Measurements from ENCODE around the gene TNNI3. TPM values are rescaled to one million over a fixed set of nuclear protein-coding genes. Genes with fewer than 3 reads are reported as not detected.
"Not testable (repeated sequence)": the region's sequence is repeated elsewhere in the genome, so short reads cannot be mapped to it uniquely, and the experiment has no call there.

TNNI3 gene
- total and polyA plus RNA-seq, 5 experiments from 2014 or later, result not detected

DNA sequence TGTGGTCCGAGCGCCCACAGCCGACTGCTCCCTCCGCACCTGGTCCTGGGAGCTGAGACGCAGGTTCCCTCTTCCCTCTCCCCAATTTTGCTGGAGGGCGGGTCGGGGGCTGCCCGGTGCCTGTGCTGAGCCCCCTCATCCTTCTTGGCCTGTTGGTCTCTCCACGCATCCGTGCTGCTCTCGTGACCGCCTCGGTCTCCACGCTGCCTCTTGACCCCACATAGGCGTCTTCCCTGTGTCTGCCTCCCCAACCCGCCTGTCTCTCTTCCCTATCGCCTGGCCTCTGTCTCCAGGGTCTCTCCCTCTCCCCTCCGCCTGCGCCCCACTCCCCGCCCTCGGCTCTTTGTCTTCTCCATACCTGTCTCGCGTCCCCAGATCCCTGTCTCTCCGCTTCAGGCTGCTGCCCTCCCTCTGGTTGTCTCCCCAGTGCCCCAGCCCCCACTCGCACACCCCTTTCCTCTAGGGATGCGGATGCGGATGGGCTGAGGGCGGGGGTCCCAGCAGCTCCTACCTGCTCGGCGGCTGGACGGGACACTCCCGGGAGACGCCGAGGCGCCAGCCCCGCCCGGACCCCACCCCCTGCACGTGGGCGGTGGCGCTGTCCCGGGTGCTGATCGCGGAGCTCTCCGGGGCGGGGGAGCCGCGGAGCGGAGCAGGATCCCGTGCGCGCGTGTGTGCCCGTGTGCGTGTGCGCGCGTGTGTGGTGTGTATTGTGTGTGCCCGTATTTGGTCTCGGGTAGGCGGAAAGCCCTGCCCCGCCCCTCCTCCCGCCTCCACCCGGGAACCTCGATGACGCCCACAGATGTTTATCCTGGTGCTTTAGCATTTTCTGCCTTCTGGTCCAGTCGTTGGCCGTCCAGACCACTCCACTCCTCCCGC is 22.3 kb upstream of the TNNI3 start, which contains the start of gene SYT5:
SYT5 (minus strand) TSS at position 684 of the 879 bp plus-strand sequence. CDS start 1,248 bp downstream, outside the sequence.
- Mint-ChIP-seq H3K27me3 (peaks cover 19 to 87% (median 39%) of the 10 kb centered on the region in 5 donors), H3K27ac (peak within 1 kb of the TSS in 9 of 10 donors; percentile 58 to 97 (median 95)), H3K4me1 (peaks cover 12 to 34% (median 20%) of the 10 kb centered on the region in 4 donors), H3K36me3 (no peaks in the 10 kb centered on the region), H3K4me3 (peak within 1 kb of the TSS; percentile 71 to 89 (median 82)), H3K9me3 (peaks cover 0 to 7% (median 0%) of the 10 kb centered on the region in 9 donors)
- DNase-seq, result peak; percentile 24 to 76 (median 64)
- peak; percentile 27 to 42 for ATAC-seq
- POLR2A ChIA-PET, result interaction anchor here (0.9 to 1.7 kb wide), 8 partner anchors 13 to 324 kb away, joined by 3 to 6 read pairs (median 4); partner anchors contain the start of genes PPP6R1 and UBE2S

- POLR2A ChIA-PET, result interaction anchor here (0.9 to 1.6 kb wide), 6 partner anchors 61 to 325 kb away, joined by 3 to 5 read pairs (median 3); partner anchors contain the start of gene UBE2S
- no peaks in the 10 kb centered on the region for H3K36me3 Mint-ChIP-seq
- H3K27ac Mint-ChIP-seq, result peak overlapping the region in 9 of 10 donors; percentile 58 to 97 (median 95)
- DNase-seq, result peak; percentile 91 to 99 (median 97)
- peaks cover 12 to 40% (median 25%) of the 10 kb centered on the region in 4 donors for H3K4me1 Mint-ChIP-seq
- peaks cover 22 to 87% (median 40%) of the 10 kb centered on the region in 5 donors for H3K27me3 Mint-ChIP-seq
- peak overlapping the region; percentile 71 to 89 (median 82) for H3K4me3 Mint-ChIP-seq
- peaks cover 0 to 7% (median 0%) of the 10 kb centered on the region in 9 donors for H3K9me3 Mint-ChIP-seq
- peak; percentile 84 to 86 for ATAC-seq
Measured at GRCh38 chr19:55178781-55179599, 21.5 kb upstream of the TNNI3 start.

DNA sequence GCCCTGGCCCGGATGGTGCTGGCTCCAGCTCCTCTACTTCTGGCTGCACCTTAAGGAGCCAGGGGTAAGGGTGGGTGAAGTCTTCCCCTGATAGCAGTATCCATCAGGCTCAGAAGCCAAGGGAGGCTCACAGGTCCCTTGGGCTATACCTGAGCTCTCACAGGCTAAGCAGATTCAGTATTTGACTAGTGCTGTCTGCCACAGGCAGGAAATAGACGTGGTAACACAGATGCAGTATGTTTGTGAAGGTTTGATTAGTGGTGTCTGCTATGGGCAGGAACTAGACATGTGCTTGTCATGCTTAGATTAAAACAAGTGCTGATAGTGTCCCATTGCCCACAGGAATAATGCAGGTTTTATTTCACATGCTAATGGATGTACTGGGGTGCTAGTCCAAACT is 18.5 kb upstream of the TNNI3 start:
- POLR2A ChIA-PET, result no interaction called here
- Mint-ChIP-seq H3K27ac (peak overlapping the region in 3 of 10 donors; percentile 5 to 71 (median 27)), H3K36me3 (no peaks in the 10 kb centered on the region), H3K4me3 (no peak overlapping the region), H3K27me3 (peaks cover 36 to 94% (median 55%) of the 10 kb centered on the region in 5 donors), H3K4me1 (peaks cover 21 to 59% (median 33%) of the 10 kb centered on the region in 4 donors), H3K9me3 (peaks cover 0 to 11% (median 0%) of the 10 kb centered on the region in 9 donors)
- DNase-seq (no peak), ATAC-seq (no peak)

DNA sequence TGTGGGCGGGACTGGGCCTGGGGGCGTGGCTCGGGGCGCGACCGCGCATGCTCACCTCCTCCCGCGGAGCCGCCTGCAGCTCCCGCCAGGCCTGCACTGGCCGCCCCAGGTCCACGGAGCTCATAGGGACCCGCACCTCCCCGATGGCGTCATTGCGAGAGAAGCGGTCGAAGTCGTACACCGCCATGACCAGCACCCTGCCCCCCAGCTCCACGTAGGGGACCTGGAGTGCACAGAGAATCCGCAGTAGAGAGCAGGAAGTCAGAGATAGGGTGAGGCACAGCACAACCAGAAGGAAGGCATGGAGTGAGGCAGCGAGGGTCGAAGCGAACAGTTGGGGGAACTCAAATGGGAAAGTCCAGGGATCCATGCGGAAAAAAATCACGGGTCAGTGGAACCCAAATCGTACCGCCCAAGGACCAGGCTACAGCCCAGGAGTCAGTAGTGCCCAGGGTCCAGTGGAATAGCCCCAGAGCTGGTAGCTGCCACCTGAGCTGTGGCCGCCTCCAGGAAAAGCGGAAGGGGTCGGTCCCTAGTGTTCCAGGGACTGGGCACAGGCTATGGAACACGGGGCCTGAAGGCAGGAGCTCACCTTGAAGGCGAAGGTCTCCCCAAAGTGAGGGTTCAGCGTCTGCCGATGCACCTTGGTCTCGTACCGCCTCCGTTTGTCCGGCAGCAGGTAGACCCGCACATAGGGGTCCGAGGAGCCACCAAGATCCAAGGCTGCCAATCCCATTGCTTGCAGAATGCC is 17.8 kb upstream of the TNNI3 start:
- Mint-ChIP-seq H3K27me3 (peaks cover 41 to 94% (median 55%) of the 10 kb centered on the region in 5 donors), H3K27ac (peak overlapping the region in 2 of 10 donors; percentile 24 to 73), H3K4me1 (peaks cover 21 to 51% (median 31%) of the 10 kb centered on the region in 4 donors), H3K36me3 (peaks cover 0 to 4% (median 0%) of the 10 kb centered on the region in 3 donors), H3K9me3 (peaks cover 0 to 11% (median 0%) of the 10 kb centered on the region in 9 donors), H3K4me3 (peak overlapping the region in 2 of 10 donors; percentile 30 to 36)
- POLR2A ChIA-PET, result no interaction called here
- ATAC-seq (no peak), DNase-seq (no peak)

DNA sequence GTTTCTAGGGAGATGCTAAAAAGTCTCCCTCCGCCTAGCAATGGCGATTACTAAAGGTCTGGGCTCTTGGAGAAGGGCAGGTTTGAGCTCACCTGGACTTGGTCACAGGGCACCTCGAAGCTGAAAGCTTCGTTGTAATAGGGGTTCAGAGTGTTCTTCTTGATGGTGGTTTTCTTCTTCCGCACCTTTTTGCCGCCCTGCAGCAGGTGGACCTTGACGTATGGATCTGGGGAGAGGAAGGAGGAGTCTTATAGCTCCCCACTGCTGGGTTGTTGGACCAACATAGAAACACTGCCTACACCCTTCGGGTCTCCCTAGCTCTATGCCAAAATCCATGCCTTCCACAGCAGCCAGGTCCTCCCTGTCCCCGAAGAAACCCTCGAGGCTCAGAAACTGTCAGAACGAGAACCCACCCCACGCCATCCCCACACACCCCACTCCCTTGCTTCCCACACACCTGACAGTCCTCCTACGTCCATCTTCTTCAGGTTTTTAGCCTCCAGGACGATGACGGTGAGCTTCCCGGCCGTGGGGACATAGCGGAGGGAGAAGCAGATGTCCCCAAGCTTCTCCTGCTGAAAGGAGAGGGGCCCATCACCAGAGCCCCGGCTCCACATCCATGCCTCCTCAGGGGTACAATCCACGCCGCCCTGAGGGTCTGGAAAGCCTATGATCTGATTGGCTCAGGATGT is 17.0 kb upstream of the TNNI3 start:
- peaks cover 0 to 8% (median 0%) of the 10 kb centered on the region in 3 donors for H3K36me3 Mint-ChIP-seq
- peak overlapping the region in 1 of 10 donors; percentile 59 for H3K27ac Mint-ChIP-seq
- peaks cover 18 to 44% (median 26%) of the 10 kb centered on the region in 4 donors for H3K4me1 Mint-ChIP-seq
- H3K4me3 Mint-ChIP-seq, result peak overlapping the region in 9 of 10 donors; percentile 29 to 70 (median 49)
- ATAC-seq, result no peak
- H3K9me3 Mint-ChIP-seq, result peaks cover 0 to 11% (median 0%) of the 10 kb centered on the region in 9 donors
- peaks cover 46 to 100% (median 60%) of the 10 kb centered on the region in 5 donors for H3K27me3 Mint-ChIP-seq
- no peak for DNase-seq
- POLR2A ChIA-PET, result no interaction called here

- Mint-ChIP-seq H3K36me3 (peaks cover 0 to 8% (median 0%) of the 10 kb centered on the region in 3 donors), H3K27me3 (peaks cover 49 to 100% (median 63%) of the 10 kb centered on the region in 5 donors), H3K9me3 (peaks cover 0 to 7% (median 0%) of the 10 kb centered on the region in 9 donors), H3K4me3 (peak overlapping the region; percentile 42 to 73 (median 55)), H3K27ac (no peak overlapping the region), H3K4me1 (peaks cover 15 to 36% (median 22%) of the 10 kb centered on the region in 4 donors)
- DNase-seq, result peak in 2 of 10 donors; percentile 22 to 25
- POLR2A ChIA-PET, result interaction anchor here (0.7 kb wide), 1 partner anchor 1280 kb away, joined by 4 read pairs; no protein-coding TSS in a partner anchor
- peak; percentile 46 to 62 for ATAC-seq
Measured at GRCh38 chr19:55173714-55174409, 16.3 kb upstream of the TNNI3 start.

DNA sequence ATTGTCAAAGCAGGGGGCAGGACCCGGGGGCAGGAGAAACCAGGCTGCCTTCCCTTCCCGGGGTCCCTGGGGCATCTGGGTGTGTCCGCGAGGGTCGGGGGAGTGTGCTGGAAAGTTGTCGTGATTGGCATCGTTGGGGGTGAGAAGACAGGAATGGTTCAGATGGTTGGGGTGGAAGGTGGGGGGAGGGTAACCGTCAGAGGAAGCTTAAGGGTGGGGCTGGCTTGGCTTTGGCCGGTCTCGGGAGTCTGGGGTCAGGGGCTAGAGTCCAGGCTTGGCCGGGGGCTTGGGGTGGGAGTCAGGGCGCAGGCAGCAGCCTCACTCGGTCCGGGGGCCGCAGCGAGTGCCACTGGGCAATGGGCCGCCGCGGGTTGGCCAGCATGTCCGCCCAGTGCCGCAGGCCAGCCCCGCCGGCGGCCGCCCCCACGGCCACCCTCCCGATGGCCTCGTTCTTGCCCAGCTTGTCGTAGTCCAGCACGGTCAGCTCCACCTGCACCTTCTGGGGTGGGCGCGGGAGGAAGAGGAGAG is 15.7 kb upstream of the TNNI3 start:
- POLR2A ChIA-PET, result interaction anchor here (0.7 kb wide), 1 partner anchor 1280 kb away, joined by 4 read pairs; no protein-coding TSS in a partner anchor
- peaks cover 49 to 96% (median 57%) of the 10 kb centered on the region in 5 donors for H3K27me3 Mint-ChIP-seq
- peaks cover 0 to 7% (median 0%) of the 10 kb centered on the region in 9 donors for H3K9me3 Mint-ChIP-seq
- ATAC-seq (no peak), DNase-seq (no peak)
- peaks cover 0 to 8% (median 0%) of the 10 kb centered on the region in 3 donors for H3K36me3 Mint-ChIP-seq
- H3K27ac Mint-ChIP-seq, result peak overlapping the region in 2 of 10 donors; percentile 21 to 57
- peak overlapping the region; percentile 15 to 87 (median 60) for H3K4me3 Mint-ChIP-seq
- H3K4me1 Mint-ChIP-seq, result peaks cover 10 to 30% (median 17%) of the 10 kb centered on the region in 4 donors

DNA sequence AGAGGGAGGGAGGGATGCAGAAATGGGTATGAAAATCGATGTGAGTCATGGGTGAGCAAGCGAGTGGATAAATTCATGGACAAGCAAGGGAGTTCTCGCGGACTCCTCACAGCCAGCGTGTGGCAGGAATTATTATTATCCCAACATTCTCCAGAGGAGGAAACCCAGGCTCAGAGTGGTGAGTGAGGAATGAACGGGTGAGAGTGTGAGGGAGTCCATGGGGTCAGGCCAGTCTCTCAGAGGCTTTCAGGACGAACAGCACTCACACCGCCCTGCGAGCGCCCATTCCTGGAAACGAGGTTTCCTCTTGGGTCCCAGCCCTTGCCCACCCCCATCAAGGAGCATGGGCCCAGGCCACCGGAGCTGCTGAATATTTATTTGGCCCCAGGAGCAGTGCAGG is 15.2 kb upstream of the TNNI3 start:
- peaks cover 0 to 8% (median 0%) of the 10 kb centered on the region in 3 donors for H3K36me3 Mint-ChIP-seq
- no peak for DNase-seq
- H3K4me1 Mint-ChIP-seq, result peaks cover 10 to 30% (median 16%) of the 10 kb centered on the region in 4 donors
- H3K4me3 Mint-ChIP-seq, result peak overlapping the region in 9 of 10 donors; percentile 19 to 87 (median 62)
- peak overlapping the region in 3 of 10 donors; percentile 21 to 57 (median 37) for H3K27ac Mint-ChIP-seq
- H3K9me3 Mint-ChIP-seq, result peaks cover 0 to 7% (median 0%) of the 10 kb centered on the region in 9 donors
- H3K27me3 Mint-ChIP-seq, result peaks cover 52 to 94% (median 59%) of the 10 kb centered on the region in 5 donors
- POLR2A ChIA-PET, result no interaction called here
- ATAC-seq, result no peak

DNA sequence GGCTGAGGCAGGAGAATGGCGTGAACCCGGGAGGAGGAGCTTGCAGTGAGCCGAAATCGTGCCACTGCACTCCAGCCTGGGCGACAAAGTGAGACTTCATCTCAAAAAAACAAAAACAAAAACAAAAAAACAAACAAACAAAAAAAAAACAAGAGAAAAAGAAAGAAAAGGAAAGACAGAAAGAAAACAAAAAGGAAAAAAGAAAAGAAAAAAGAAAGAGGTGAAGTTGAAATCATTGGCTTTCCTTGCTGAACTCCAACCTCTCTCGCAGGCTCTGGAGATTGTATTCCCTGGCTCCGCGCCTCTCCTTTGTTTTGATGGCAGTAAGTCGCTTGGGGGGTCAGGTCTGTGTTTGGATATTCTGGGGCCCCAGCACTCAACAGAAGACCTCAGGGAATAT is 14.8 kb upstream of the TNNI3 start:
- H3K9me3 Mint-ChIP-seq, DNase-seq, H3K36me3 Mint-ChIP-seq, ATAC-seq, H3K27ac Mint-ChIP-seq, POLR2A ChIA-PET: not testable (repeated sequence)
- Mint-ChIP-seq H3K27me3 (peaks cover 52 to 94% (median 60%) of the 10 kb centered on the region in 5 donors), H3K4me1 (peaks cover 10 to 30% (median 16%) of the 10 kb centered on the region in 4 donors), H3K4me3 (peak overlapping the region in 9 of 10 donors; percentile 19 to 87 (median 57))

GRCh38 chr19:55171440-55171839 is 13.9 kb upstream of the TNNI3 start:
- peaks cover 0 to 16% (median 5%) of the 10 kb centered on the region in 3 donors for H3K36me3 Mint-ChIP-seq
- DNase-seq, result no peak
- peaks cover 53 to 94% (median 60%) of the 10 kb centered on the region in 5 donors for H3K27me3 Mint-ChIP-seq
- peak overlapping the region in 4 of 10 donors; percentile 34 to 70 (median 40) for H3K4me3 Mint-ChIP-seq
- no peak for ATAC-seq
- POLR2A ChIA-PET, result interaction anchor here (0.6 kb wide), 1 partner anchor 274 kb away, joined by 4 read pairs; no protein-coding TSS in a partner anchor
- peaks cover 17 to 39% (median 23%) of the 10 kb centered on the region in 4 donors for H3K4me1 Mint-ChIP-seq
- H3K27ac Mint-ChIP-seq, result peak overlapping the region in 1 of 10 donors; percentile 67
- H3K9me3 Mint-ChIP-seq, result peaks cover 0 to 11% (median 4%) of the 10 kb centered on the region in 9 donors

Measured in naive thymus-derived CD8-positive, alpha-beta T cell (primary cell).